Cardiac muscle cell (in vitro differentiated cells and primary cell): ENCODE data around the gene LRP1B. TPM values are rescaled to one million over a fixed set of nuclear protein-coding genes. Genes with fewer than 3 reads are reported as not detected.
A peak's percentile ranks its signal among the peaks of the same experiment; 100 is the strongest.
"Not testable (repeated sequence)": the region's sequence is repeated elsewhere in the genome, so short reads cannot be mapped to it uniquely, and the experiment has no call there.

ENCODE experiments used
- DNase-seq, 2 donors: peaks; one replicate each; pipeline versions ENCODE4 v3.0.0 to v3.0.0-alpha.2; 2010 to 2017; ENCODE audit warnings: low read depth in 1 of 2, low spot score in 1 of 2
- H3K27ac ChIP-seq: fragments of 200-600 bp; sonication (generic); 2 replicates; pipeline ENCODE4 v1.5.1; 2016
- H3K27me3 ChIP-seq: fragments of 200-600 bp; sonication (generic); 2 replicates; pipeline ENCODE4 v1.6.0; 2016; ENCODE audit warnings: control low read depth
- H3K36me3 ChIP-seq: fragments of 200-600 bp; sonication (generic); 2 replicates; pipeline ENCODE4 v1.5.1; 2016; ENCODE audit warnings: control low read depth
- H3K4me1 ChIP-seq: fragments of 200-600 bp; sonication (generic); 2 replicates; pipeline ENCODE4 v1.8.1; 2017; ENCODE audit warnings: low read depth, mild to moderate bottlenecking, mixed run types
- H3K4me3 ChIP-seq: fragments of 200-600 bp; sonication (generic); 2 replicates; pipeline ENCODE4 v1.5.1; 2016; ENCODE audit warnings: mild to moderate bottlenecking
- H3K9me3 ChIP-seq: fragments of 200-600 bp; sonication (generic); 2 replicates; pipeline ENCODE4 v1.5.1; 2017; ENCODE audit warnings: low read depth, mild to moderate bottlenecking, control low read depth
- polyA plus RNA-seq: library from polyadenylated mRNA; unstranded; fragments of >200 nt; fragmentation: Nextera tagmentation; extraction: Ambion mirVana; gene quantifications from 2 replicates; pipeline ENCODE4 v1.2.1, GENCODE V29; 2016
- total RNA-seq: library from RNA; depleted of rRNA; stranded (reverse); fragments of >200 nt; gene quantifications from 2 replicates; pipeline ENCODE4 v1.2.3, GENCODE V29; 2016
- TF ChIP-seq, protein P1 (sequence below): IDR thresholded peaks from 2 replicates; pipeline ENCODE4 v1.5.1; 2012; ENCODE audit warnings: low read depth, mild to moderate bottlenecking, low read length

Gene LRP1B
- total and polyA plus RNA-seq, 2 experiments from 2014 or later: 1.2 to 2.5 TPM

DNA sequence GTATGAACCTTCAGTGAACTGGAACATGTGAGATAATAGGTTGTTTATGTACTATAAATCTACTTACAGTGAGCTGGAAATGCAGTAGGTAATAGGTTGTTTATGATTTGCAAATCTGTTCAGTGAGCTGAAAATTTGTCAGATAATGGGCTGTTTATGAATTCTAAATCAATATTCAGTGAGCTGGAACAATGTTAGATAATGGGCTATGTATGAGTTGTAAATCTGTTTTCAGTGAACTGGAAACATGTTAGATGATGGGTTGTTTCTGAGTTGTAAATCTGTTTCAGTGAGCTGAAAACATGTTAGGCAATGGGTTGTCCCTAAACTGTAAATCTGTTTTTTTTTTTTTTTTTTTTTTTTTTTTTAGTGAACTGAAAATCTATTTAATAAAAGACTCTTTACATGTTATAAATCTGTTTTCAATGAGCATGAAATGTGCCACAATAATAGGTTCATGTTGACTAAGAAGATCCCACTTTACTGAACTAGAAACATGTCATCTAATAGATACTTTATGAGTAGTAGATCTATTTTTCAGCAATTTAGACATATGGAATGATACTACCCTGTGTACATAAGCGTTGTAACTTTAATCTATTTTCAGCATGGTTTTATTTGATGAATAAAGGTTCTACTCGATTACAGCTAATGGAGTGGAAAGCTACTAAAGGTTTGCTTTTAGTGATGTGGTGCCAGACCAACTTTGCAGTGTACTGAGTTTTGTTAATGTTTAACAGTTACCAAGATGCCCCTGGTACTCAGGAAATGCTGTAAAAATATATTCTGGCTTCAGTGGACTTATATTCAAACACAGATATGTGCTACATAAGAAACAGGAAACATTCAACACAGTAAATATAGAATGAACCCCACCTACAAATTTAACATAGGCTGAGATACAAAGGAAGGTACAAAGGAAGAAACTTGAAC is 1471.8 kb downstream of the LRP1B start:
- Histone ChIP-seq H3K4me3 (no peak overlapping the region), H3K4me1 (no peaks in the 10 kb centered on the region), H3K36me3 (no peaks in the 10 kb centered on the region), H3K9me3 (no peaks in the 10 kb centered on the region), H3K27me3 (no peaks in the 10 kb centered on the region), H3K27ac (no peak overlapping the region)
- TF ChIP-seq, protein P1, sequence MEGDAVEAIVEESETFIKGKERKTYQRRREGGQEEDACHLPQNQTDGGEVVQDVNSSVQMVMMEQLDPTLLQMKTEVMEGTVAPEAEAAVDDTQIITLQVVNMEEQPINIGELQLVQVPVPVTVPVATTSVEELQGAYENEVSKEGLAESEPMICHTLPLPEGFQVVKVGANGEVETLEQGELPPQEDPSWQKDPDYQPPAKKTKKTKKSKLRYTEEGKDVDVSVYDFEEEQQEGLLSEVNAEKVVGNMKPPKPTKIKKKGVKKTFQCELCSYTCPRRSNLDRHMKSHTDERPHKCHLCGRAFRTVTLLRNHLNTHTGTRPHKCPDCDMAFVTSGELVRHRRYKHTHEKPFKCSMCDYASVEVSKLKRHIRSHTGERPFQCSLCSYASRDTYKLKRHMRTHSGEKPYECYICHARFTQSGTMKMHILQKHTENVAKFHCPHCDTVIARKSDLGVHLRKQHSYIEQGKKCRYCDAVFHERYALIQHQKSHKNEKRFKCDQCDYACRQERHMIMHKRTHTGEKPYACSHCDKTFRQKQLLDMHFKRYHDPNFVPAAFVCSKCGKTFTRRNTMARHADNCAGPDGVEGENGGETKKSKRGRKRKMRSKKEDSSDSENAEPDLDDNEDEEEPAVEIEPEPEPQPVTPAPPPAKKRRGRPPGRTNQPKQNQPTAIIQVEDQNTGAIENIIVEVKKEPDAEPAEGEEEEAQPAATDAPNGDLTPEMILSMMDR: no peak
- no peak for DNase-seq

DNA sequence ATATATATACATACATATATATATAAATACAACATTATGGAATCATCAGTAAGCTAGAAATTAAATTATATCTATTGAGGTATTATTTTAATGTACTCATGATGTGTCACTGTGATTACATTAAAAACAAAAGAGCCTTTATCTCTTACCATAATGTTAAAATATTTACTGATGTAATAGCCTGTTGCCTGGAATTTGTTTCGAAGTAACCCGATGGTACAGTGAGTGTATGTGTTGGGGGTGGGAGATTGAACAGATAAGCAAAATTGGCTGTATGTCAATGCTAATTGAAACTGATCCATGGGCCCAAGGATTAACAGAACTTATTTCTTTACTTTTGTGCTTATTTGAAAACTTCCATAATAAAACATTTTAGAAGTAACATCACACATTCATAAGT is 1473.2 kb downstream of the LRP1B start:
- TF ChIP-seq, protein P1: no peak
- H3K27me3 ChIP-seq: no peaks in the 10 kb centered on the region
- peak in 1 of 2 donors; percentile 57 for DNase-seq

DNA sequence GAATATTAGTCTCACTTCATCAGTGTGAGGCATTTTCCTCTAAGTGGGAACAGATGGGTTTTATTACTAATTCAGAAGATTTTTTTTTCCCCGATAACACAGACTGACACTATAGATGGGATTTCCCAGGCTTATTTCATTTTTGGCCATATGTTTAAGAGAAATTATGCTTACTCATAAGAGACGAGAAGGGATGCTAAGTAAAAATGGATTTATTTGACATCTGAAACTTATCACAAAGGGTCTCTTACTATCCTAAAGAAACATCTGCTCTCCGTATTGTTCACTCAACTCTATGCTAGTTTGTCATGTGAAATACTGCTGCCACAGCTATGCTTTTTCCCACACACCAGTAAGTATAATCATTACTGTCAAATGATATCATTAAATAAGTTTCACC is 1476.3 kb downstream of the LRP1B start:
- H3K27ac ChIP-seq: no peak overlapping the region

More for the DNA sequence above, 1473.2 kb downstream of the LRP1B start:
- no peak overlapping the region for H3K27ac ChIP-seq
- H3K9me3 ChIP-seq: no peaks in the 10 kb centered on the region
- H3K36me3 ChIP-seq: no peaks in the 10 kb centered on the region
- no peaks in the 10 kb centered on the region for H3K4me1 ChIP-seq
- H3K4me3 ChIP-seq: no peak overlapping the region

DNA sequence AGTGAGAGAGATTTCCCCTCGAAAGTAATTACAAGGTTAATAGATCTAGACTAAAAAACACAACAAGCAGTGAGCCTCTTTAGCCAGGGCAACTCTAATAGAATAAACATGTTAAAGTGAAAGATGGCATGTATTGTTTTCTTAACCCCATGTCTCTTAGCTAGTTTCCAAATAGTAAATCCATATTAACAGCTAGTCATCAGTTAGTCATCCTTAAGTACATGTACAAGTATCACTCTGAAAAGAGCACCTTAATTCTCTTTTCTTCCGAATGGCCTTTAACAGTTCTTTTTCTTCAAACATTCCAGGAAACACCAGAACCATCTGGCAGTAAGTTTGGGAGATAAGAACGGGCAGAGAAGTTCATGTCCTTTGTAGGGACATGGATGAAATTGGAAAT is 1480.0 kb downstream of the LRP1B start:
- Histone ChIP-seq H3K9me3 (no peaks in the 10 kb centered on the region), H3K4me1 (no peaks in the 10 kb centered on the region), H3K27ac (no peak overlapping the region), H3K27me3 (no peaks in the 10 kb centered on the region), H3K36me3 (no peaks in the 10 kb centered on the region), H3K4me3 (no peak overlapping the region)
- peak in 1 of 2 donors; percentile 23 for DNase-seq
- TF ChIP-seq, protein P1: no peak

More for the DNA sequence above, 1476.3 kb downstream of the LRP1B start:
- TF ChIP-seq, protein P1: no peak
- peak in 1 of 2 donors; percentile 46 for DNase-seq
- Histone ChIP-seq H3K36me3 (no peaks in the 10 kb centered on the region), H3K4me1 (no peaks in the 10 kb centered on the region), H3K9me3 (no peaks in the 10 kb centered on the region), H3K27me3 (no peaks in the 10 kb centered on the region), H3K4me3 (no peak overlapping the region)

DNA sequence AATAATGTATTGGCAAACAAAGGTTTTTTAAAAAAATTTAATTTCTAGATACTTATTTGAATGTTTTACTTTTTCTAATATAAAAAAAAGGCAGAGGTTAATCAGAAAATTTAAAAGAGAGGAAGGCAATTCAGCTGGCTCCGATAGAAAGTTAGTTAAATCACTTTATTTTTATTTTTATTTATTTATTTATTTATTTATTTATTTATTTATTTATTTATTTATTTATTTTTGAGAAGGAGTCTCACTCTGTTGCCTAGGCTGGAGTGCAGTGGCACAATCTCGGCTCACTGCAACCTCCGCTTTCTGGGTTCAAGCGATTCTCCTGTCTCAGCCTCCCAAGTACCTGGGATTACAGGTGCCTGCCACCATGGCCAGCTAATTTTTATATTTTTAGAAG is 1480.7 kb downstream of the LRP1B start:
- not testable (repeated sequence) for H3K27me3 ChIP-seq, H3K4me1 ChIP-seq, H3K9me3 ChIP-seq, DNase-seq, H3K36me3 ChIP-seq, H3K4me3 ChIP-seq, H3K27ac ChIP-seq

DNA sequence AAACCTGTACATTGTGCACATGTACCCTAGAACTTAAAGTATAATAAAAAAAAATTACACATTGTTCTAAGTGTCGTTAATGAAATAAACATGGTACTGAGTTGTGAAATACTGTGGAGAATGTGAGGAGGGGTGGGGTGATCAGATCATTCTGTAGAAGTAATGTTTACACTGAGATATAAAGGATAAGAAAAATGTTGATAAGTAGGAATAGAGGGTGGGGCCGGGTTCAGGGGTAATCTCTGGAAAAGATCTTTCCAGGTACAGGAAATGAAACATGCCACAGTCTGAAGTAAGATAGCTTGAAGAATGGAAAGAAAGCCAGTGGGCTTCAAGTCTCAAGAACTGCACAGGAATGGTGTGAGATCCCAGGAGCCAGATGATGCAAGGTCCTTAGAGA is 1482.4 kb downstream of the LRP1B start:
- DNase-seq: no peak
- Histone ChIP-seq H3K4me3 (no peak overlapping the region), H3K27ac (no peak overlapping the region), H3K27me3 (no peaks in the 10 kb centered on the region), H3K4me1 (no peaks in the 10 kb centered on the region), H3K9me3 (no peaks in the 10 kb centered on the region), H3K36me3 (no peaks in the 10 kb centered on the region)
- TF ChIP-seq, protein P1: no peak
